Fibroblast of villous mesenchyme (primary cell): Measurements from ENCODE around the gene ZNF32. TPM values are rescaled to one million over a fixed set of nuclear protein-coding genes. Genes with fewer than 3 reads are reported as not detected.
"Not testable (repeated sequence)": the region's sequence is repeated elsewhere in the genome, so short reads cannot be mapped to it uniquely, and the experiment has no call there.

Experiments used
- DNase-seq: peaks from one replicate; pipeline ENCODE4 v3.0.0-alpha.2; 2010; ENCODE audit warnings: low read depth
- H3K4me3 ChIP-seq: 2 replicates; pipeline ENCODE4 v1.5.1; 2011; ENCODE audit warnings: low read depth, mild to moderate bottlenecking, low read length
- CTCF ChIP-seq: IDR thresholded peaks from 2 replicates; pipeline ENCODE4 v1.5.1; 2012; ENCODE audit warnings: low read depth, mild to moderate bottlenecking, low read length; ENCODE audit not compliant: insufficient read depth
- total RNA-seq: library from RNA; depleted of rRNA; stranded (reverse); fragments of >200 nt; gene quantifications from 2 replicates; pipeline ENCODE4 v1.2.3, GENCODE V29; 2012

The ZNF32 gene
- total RNA-seq, 1 donor = 30.7 TPM

GRCh38 chr10:43647576-43647975 is 1.1 kb downstream of the ZNF32 start:
- DNase-seq = no peak
- TF ChIP-seq CTCF = no peak

GRCh38 chr10:43645866-43646265 is 2.8 kb downstream of the ZNF32 start:
- TF ChIP-seq CTCF = no peak
- DNase-seq = no peak
- no peak overlapping the region for H3K4me3 ChIP-seq

More at GRCh38 chr10:43647576-43647975, 1.1 kb downstream of the ZNF32 start:
- H3K4me3 ChIP-seq = peak overlapping the region; percentile 67

GRCh38 chr10:43644252-43644651 is 4.4 kb downstream of the ZNF32 start:
- DNase-seq = peak; percentile 21

GRCh38 chr10:43640603-43641002 is 8.1 kb downstream of the ZNF32 start:
- DNase-seq = no peak
- no peak overlapping the region for H3K4me3 ChIP-seq
- TF ChIP-seq CTCF = no peak

More at GRCh38 chr10:43644252-43644651, 4.4 kb downstream of the ZNF32 start:
- H3K4me3 ChIP-seq = no peak overlapping the region
- no peak for TF ChIP-seq CTCF

GRCh38 chr10:43635816-43636215 is 12.9 kb downstream of the ZNF32 start:
- not testable (repeated sequence) for DNase-seq, H3K4me3 ChIP-seq

GRCh38 chr10:43628956-43629355 is 19.7 kb downstream of the ZNF32 start:
- no peak for DNase-seq
- no peak overlapping the region for H3K4me3 ChIP-seq
- no peak for TF ChIP-seq CTCF

GRCh38 chr10:43627942-43628341 is 20.7 kb downstream of the ZNF32 start:
- TF ChIP-seq CTCF = no peak
- no peak overlapping the region for H3K4me3 ChIP-seq
- DNase-seq = no peak
